ENCODE data around the gene FAM117A.
"Not testable (repeated sequence)": the region's sequence is repeated elsewhere in the genome, so short reads cannot be mapped to it uniquely, and the experiment has no call there.

The FAM117A gene

DNA sequence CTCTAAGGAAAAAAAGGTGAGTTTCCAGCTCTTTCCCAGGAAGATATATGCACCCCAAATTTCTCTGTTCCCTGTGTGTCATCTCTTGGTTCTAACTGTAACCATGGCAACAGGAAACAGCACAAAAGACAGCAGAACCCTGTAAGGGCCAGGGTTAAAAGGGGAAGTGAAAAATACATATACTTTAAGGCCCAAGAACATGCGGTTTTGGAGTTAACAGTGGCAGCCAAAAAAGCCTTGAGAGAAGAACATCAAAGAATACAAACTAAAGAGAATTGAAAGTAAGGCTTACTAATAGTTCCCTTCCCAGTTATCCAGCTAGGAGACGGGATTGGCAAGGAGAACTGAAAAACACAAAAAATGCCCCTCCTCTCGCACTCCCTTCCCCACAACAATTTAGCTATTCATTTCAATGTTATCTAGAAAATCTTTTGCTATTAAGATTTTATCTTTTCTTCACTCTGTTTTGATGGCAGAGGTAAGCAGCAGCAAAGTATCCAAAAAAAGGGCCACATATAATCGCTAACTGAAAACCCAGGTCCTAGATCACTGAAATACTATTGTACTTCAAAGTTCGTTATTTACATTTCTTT is 87.6 kb downstream of the FAM117A start:
- peak; percentile 89 for DNase-seq

DNA sequence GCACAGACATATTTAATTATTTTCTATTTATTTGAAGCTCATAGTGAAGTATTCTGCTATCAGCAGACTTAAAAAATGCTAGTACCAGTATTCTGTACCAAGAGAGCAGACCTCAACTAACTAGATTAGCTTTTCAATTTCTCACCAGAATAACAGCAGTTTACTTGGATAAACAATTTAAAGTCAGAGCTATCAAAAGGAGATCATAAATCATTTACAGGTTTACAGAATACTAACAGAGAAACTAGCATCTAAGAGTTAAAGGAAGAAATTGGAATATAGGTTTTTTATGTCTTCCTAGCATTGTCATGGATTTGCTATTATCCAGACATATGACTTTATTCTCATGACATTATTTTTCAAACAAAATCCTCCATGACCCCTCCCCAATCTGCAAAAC is 89.4 kb downstream of the FAM117A start:
- no peak for DNase-seq

DNA sequence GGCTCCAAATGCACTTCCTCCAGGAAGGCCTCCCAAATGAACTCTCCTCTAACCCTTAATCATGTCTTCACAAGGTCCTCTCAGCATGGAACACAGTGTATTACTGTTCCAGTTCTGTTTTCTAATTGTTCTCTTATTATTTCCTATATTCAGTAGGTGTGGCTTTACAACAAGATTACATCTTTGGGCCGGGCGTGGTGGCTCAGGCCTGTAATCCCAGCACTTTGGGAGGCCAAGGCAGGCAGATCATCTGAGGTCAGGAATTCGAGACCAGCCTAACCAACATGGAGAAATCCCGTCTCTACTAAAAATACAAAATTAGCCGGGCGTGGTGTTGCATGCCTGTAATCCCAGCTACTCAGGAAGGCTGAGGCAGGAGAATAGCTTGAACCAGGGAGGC is 90.3 kb downstream of the FAM117A start:
- not testable (repeated sequence) for DNase-seq

DNA sequence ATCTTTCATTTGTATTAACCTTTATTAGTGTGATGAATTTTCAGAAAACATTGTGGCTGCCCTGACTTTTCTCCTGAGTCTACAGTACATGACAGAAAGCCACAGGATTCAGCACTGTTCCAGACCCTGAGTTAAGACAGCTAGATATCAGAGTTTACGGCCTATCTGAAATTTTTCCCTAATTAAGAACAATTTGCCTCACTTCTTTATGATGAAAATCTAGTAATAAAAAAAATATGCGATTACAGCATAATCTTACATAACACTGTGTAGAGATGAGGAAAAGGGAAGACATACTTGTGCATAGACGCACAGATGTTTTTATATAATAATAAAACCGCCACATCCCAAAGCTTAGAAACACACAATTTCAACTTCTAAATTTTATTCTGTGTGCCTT is 93.3 kb downstream of the FAM117A start:
- DNase-seq = no peak

DNA sequence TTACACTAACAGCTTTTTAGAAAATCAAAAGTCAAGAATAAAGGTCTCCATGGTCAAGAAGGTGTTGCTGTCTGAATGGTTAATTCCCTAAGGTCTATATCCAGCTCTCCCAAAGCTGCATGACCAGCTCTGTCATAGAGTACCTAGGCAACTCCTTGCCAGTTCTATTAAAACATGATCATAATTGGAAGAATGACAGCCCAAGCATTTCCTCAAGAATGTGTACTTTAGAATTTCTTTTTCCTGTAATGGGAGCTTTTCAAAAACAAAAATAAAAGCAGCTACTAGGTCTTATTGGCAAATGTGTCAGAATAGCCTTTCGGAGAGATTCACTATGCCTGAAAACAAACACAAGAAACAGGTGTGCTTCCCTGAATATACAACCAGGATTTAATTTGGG is 93.9 kb downstream of the FAM117A start:
- no peak for DNase-seq

DNA sequence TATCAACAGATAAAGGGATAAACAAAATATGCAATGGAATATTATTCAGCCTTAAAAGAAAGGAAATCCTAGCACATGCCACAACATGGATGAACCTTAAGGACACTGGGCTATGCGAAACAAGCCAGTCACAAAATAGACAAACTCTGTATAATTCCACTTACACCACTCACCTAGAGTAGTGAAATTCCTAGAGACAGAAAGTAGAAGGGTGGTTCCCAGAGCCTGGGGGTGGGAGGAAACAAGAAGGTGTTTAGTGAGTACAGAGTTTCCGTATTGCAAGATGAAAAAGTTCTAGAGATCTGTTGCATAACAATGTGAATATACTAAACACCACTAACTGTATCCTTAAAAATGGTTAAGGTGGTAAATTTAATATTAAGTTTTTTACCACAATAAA is 96.1 kb downstream of the FAM117A start:
- no peak for DNase-seq

DNA sequence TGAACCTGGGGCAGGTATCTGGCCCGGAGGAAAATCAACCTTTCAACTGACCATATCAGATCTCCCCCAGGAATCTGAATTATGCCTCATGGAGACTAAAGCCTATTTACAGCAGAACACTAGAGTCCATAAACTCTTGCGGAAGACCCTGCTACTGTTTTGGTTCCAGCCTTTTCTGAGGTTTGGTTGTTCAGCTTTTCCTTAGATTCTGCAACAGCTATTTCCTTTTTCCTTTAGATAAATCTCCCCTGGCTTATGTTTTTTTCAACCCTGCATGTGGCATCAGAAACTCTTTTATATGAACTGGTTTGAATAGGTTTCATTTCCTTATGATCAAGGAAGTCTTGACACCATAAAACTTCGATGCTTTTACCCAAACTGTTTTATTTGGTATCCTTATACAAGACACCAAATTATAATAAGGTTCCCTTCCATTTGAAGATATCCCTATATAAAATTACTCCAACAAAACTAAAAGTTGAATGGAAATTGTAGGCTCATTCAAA is 99.2 kb downstream of the FAM117A start:
- DNase-seq = no peak
